Choroid plexus epithelial cell (primary cell): Measurements from ENCODE around the gene REEP1.

Source experiments
- DNase-seq: peaks from one replicate; pipeline ENCODE4 v3.0.0-alpha.2; 2010; ENCODE audit warnings: low read depth
- H3K4me3 ChIP-seq: 2 replicates; pipeline ENCODE4 v1.5.1; 2011; ENCODE audit warnings: low read depth, mild to moderate bottlenecking, control low read depth, low read length, moderate library complexity
- CTCF ChIP-seq: conservative IDR thresholded peaks from 2 replicates; pipeline ENCODE4 v1.5.1; 2011; ENCODE audit warnings: low read depth, mild to moderate bottlenecking, control low read depth, inconsistent platforms, low read length, moderate library complexity

REEP1 gene

GRCh38 chr2:86337244-86337835, at the start of gene REEP1:
TSS of gene REEP1 (minus strand) at chr2:86337626. CDS start at chr2:86337510, 116 bp downstream.
- no peak within 1 kb of the TSS for H3K4me3 ChIP-seq
- DNase-seq, result no peak
- no peak for TF ChIP-seq CTCF

- no peak overlapping the region for H3K4me3 ChIP-seq
- TF ChIP-seq CTCF, result no peak
- peak; percentile 86 for DNase-seq
These were observed 46.4 kb upstream of the REEP1 start for GRCh38 chr2:86383844-86384243.

GRCh38 chr2:86382698-86383097, 45.3 kb upstream of the REEP1 start:
- no peak for TF ChIP-seq CTCF
- H3K4me3 ChIP-seq, result no peak overlapping the region
- no peak for DNase-seq

- DNase-seq, result no peak
- H3K4me3 ChIP-seq, result no peak overlapping the region
- no peak for TF ChIP-seq CTCF
These were observed 44.7 kb upstream of the REEP1 start for GRCh38 chr2:86382108-86382507.

GRCh38 chr2:86378469-86378868, 41.0 kb upstream of the REEP1 start:
- no peak for TF ChIP-seq CTCF
- H3K4me3 ChIP-seq, result no peak overlapping the region

GRCh38 chr2:86375623-86376022, 38.2 kb upstream of the REEP1 start:
- no peak for TF ChIP-seq CTCF
- DNase-seq, result no peak
- no peak overlapping the region for H3K4me3 ChIP-seq

More at GRCh38 chr2:86378469-86378868, 41.0 kb upstream of the REEP1 start:
- no peak for DNase-seq

GRCh38 chr2:86372641-86373502, 35.4 kb upstream of the REEP1 start:
- DNase-seq, result peak; percentile 63
- H3K4me3 ChIP-seq, result no peak overlapping the region
- TF ChIP-seq CTCF, result peak; percentile 80
